ENCODE measurements around the gene TENM3. TPM values are rescaled to one million over a fixed set of nuclear protein-coding genes. Genes with fewer than 3 reads are reported as not detected.

Gene TENM3
- total RNA-seq, 1 donor from 2014 or later, result 106 TPM

- H3K27me3 Mint-ChIP-seq (ENCODE audit: low read depth), result no peaks in the 10 kb centered on the region
- peaks cover 40% of the 10 kb centered on the region for H3K4me1 Mint-ChIP-seq
- H3K4me3 Mint-ChIP-seq, result peak overlapping the region; percentile 92
- H3K9me3 Mint-ChIP-seq, result no peaks in the 10 kb centered on the region
- no peak for TF ChIP-seq CTCF (IDR thresholded peaks at IDR 0.05; ENCODE audit: unreplicated experiment)
- peak overlapping the region; percentile 70 for H3K27ac Mint-ChIP-seq
- H3K36me3 Mint-ChIP-seq, result no peaks in the 10 kb centered on the region
- DNase-seq (ENCODE audit: low spot score in 2 of 2, unreplicated experiment in 2 of 2), result no peak
Measured at GRCh38 chr4:182447767-182448280, 204.6 kb downstream of the TENM3 start.

GRCh38 chr4:182448281-182449151, 205.3 kb downstream of the TENM3 start:
- DNase-seq (ENCODE audit: low spot score in 2 of 2, unreplicated experiment in 2 of 2), result peak; percentile 84 to 92
- peak overlapping the region; percentile 89 for H3K27ac Mint-ChIP-seq
- no peak for TF ChIP-seq CTCF (IDR thresholded peaks at IDR 0.05; ENCODE audit: unreplicated experiment)
- H3K9me3 Mint-ChIP-seq, result no peaks in the 10 kb centered on the region
- peak overlapping the region; percentile 92 for H3K4me3 Mint-ChIP-seq
- H3K36me3 Mint-ChIP-seq, result no peaks in the 10 kb centered on the region
- no peaks in the 10 kb centered on the region for H3K27me3 Mint-ChIP-seq (ENCODE audit: low read depth)
- H3K4me1 Mint-ChIP-seq, result peaks cover 43% of the 10 kb centered on the region

GRCh38 chr4:182449186-182449929, 206.2 kb downstream of the TENM3 start:
- H3K36me3 Mint-ChIP-seq, result no peaks in the 10 kb centered on the region
- H3K4me1 Mint-ChIP-seq, result peaks cover 49% of the 10 kb centered on the region
- no peaks in the 10 kb centered on the region for H3K9me3 Mint-ChIP-seq
- peak overlapping the region; percentile 94 for H3K27ac Mint-ChIP-seq
- H3K27me3 Mint-ChIP-seq (ENCODE audit: low read depth), result no peaks in the 10 kb centered on the region
- DNase-seq (ENCODE audit: low spot score in 2 of 2, unreplicated experiment in 2 of 2), result no peak
- H3K4me3 Mint-ChIP-seq, result peak overlapping the region; percentile 95
- no peak for TF ChIP-seq CTCF (IDR thresholded peaks at IDR 0.05; ENCODE audit: unreplicated experiment)

GRCh38 chr4:182449930-182450439, 206.8 kb downstream of the TENM3 start:
- TF ChIP-seq CTCF (IDR thresholded peaks at IDR 0.05; ENCODE audit: unreplicated experiment), result no peak
- Mint-ChIP-seq H3K9me3 (no peaks in the 10 kb centered on the region), H3K27me3 (ENCODE audit: low read depth) (no peaks in the 10 kb centered on the region), H3K4me1 (peaks cover 56% of the 10 kb centered on the region), H3K4me3 (peak overlapping the region; percentile 95), H3K27ac (peak overlapping the region; percentile 94), H3K36me3 (no peaks in the 10 kb centered on the region)
- DNase-seq (ENCODE audit: low spot score in 2 of 2, unreplicated experiment in 2 of 2), result no peak

- H3K36me3 Mint-ChIP-seq, result no peaks in the 10 kb centered on the region
- DNase-seq (ENCODE audit: low spot score in 2 of 2, unreplicated experiment in 2 of 2), result no peak
- H3K27ac Mint-ChIP-seq, result peak overlapping the region; percentile 49
- no peaks in the 10 kb centered on the region for H3K27me3 Mint-ChIP-seq (ENCODE audit: low read depth)
- no peaks in the 10 kb centered on the region for H3K9me3 Mint-ChIP-seq
- peak overlapping the region; percentile 46 for H3K4me3 Mint-ChIP-seq
- no peak for TF ChIP-seq CTCF (IDR thresholded peaks at IDR 0.05; ENCODE audit: unreplicated experiment)
- H3K4me1 Mint-ChIP-seq, result peaks cover 61% of the 10 kb centered on the region
Measured at GRCh38 chr4:182451441-182451840, 208.2 kb downstream of the TENM3 start.

Measured in mesothelial cell of epicardium (in vitro differentiated cells).